ENCODE measurements around the gene ZIC4.

The ZIC4 gene

GRCh38 chr3:147404000-147404799, 2.1 kb downstream of the ZIC4 start:
- Histone ChIP-seq H3K9ac (ENCODE audit: low read length in 2 of 2) (no peak overlapping the region), H3K4me3 (ENCODE audit: low read length in 2 of 2) (no peak overlapping the region), H3K9me3 (ENCODE audit: control insufficient read depth in 2 of 2, low read length in 2 of 2) (peaks cover 0 to 3% of the 10 kb centered on the region in 2 donors), H3K36me3 (ENCODE audit: control insufficient read depth in 2 of 2, insufficient read depth in 2 of 2, low read length in 2 of 2) (no peaks in the 10 kb centered on the region), H3K27ac (ENCODE audit: low read length) (no peak overlapping the region), H3K4me1 (ENCODE audit: control insufficient read depth, insufficient read depth, low read length) (peaks cover 9% of the 10 kb centered on the region), H3K27me3 (ENCODE audit: control insufficient read depth in 1 of 2, insufficient read depth in 2 of 2, low read length in 2 of 2) (peaks cover 67 to 78% of the 10 kb centered on the region in 2 donors)

- peaks cover 67 to 77% of the 10 kb centered on the region in 2 donors for H3K27me3 ChIP-seq (ENCODE audit: control insufficient read depth in 1 of 2, insufficient read depth in 2 of 2, low read length in 2 of 2)
- H3K9me3 ChIP-seq (ENCODE audit: control insufficient read depth in 2 of 2, low read length in 2 of 2), result peaks cover 0 to 3% of the 10 kb centered on the region in 2 donors
- no peak overlapping the region for H3K9ac ChIP-seq (ENCODE audit: low read length in 2 of 2)
- no peaks in the 10 kb centered on the region for H3K36me3 ChIP-seq (ENCODE audit: control insufficient read depth in 2 of 2, insufficient read depth in 2 of 2, low read length in 2 of 2)
- H3K4me3 ChIP-seq (ENCODE audit: low read length in 2 of 2), result no peak overlapping the region
- no peak overlapping the region for H3K27ac ChIP-seq (ENCODE audit: low read length)
- H3K4me1 ChIP-seq (ENCODE audit: control insufficient read depth, insufficient read depth, low read length), result peaks cover 9% of the 10 kb centered on the region
Observed at GRCh38 chr3:147403511-147403910, 2.8 kb downstream of the ZIC4 start.

GRCh38 chr3:147402159-147402558, 4.2 kb downstream of the ZIC4 start:
- H3K4me3 ChIP-seq (ENCODE audit: low read length in 2 of 2), result no peak overlapping the region
- no peak overlapping the region for H3K27ac ChIP-seq (ENCODE audit: low read length)
- peaks cover 64 to 77% of the 10 kb centered on the region in 2 donors for H3K27me3 ChIP-seq (ENCODE audit: control insufficient read depth in 1 of 2, insufficient read depth in 2 of 2, low read length in 2 of 2)
- no peaks in the 10 kb centered on the region for H3K36me3 ChIP-seq (ENCODE audit: control insufficient read depth in 2 of 2, insufficient read depth in 2 of 2, low read length in 2 of 2)
- H3K9me3 ChIP-seq (ENCODE audit: control insufficient read depth in 2 of 2, low read length in 2 of 2), result peaks cover 0 to 3% of the 10 kb centered on the region in 2 donors
- H3K4me1 ChIP-seq (ENCODE audit: control insufficient read depth, insufficient read depth, low read length), result peaks cover 6% of the 10 kb centered on the region
- H3K9ac ChIP-seq (ENCODE audit: low read length in 2 of 2), result no peak overlapping the region

- Histone ChIP-seq H3K9ac (ENCODE audit: low read length in 2 of 2) (no peak overlapping the region), H3K27me3 (ENCODE audit: control insufficient read depth in 1 of 2, insufficient read depth in 2 of 2, low read length in 2 of 2) (peaks cover 61 to 77% of the 10 kb centered on the region in 2 donors), H3K4me3 (ENCODE audit: low read length in 2 of 2) (no peak overlapping the region), H3K4me1 (ENCODE audit: control insufficient read depth, insufficient read depth, low read length) (peaks cover 11% of the 10 kb centered on the region), H3K36me3 (ENCODE audit: control insufficient read depth in 2 of 2, insufficient read depth in 2 of 2, low read length in 2 of 2) (no peaks in the 10 kb centered on the region), H3K27ac (ENCODE audit: low read length) (no peak overlapping the region), H3K9me3 (ENCODE audit: control insufficient read depth in 2 of 2, low read length in 2 of 2) (peaks cover 0 to 3% of the 10 kb centered on the region in 2 donors)
Observed at GRCh38 chr3:147401421-147401820, 4.9 kb downstream of the ZIC4 start.

GRCh38 chr3:147400999-147401398, 5.3 kb downstream of the ZIC4 start:
- Histone ChIP-seq H3K27ac (ENCODE audit: low read length) (no peak overlapping the region), H3K4me1 (ENCODE audit: control insufficient read depth, insufficient read depth, low read length) (peaks cover 15% of the 10 kb centered on the region), H3K27me3 (ENCODE audit: control insufficient read depth in 1 of 2, insufficient read depth in 2 of 2, low read length in 2 of 2) (peaks cover 61 to 77% of the 10 kb centered on the region in 2 donors), H3K9ac (ENCODE audit: low read length in 2 of 2) (no peak overlapping the region), H3K4me3 (ENCODE audit: low read length in 2 of 2) (no peak overlapping the region), H3K36me3 (ENCODE audit: control insufficient read depth in 2 of 2, insufficient read depth in 2 of 2, low read length in 2 of 2) (no peaks in the 10 kb centered on the region), H3K9me3 (ENCODE audit: control insufficient read depth in 2 of 2, low read length in 2 of 2) (peaks cover 0 to 3% of the 10 kb centered on the region in 2 donors)

- Histone ChIP-seq H3K36me3 (ENCODE audit: control insufficient read depth in 2 of 2, insufficient read depth in 2 of 2, low read length in 2 of 2) (no peaks in the 10 kb centered on the region), H3K4me1 (ENCODE audit: control insufficient read depth, insufficient read depth, low read length) (peaks cover 18% of the 10 kb centered on the region), H3K4me3 (ENCODE audit: low read length in 2 of 2) (no peak overlapping the region), H3K27me3 (ENCODE audit: control insufficient read depth in 1 of 2, insufficient read depth in 2 of 2, low read length in 2 of 2) (peaks cover 61 to 77% of the 10 kb centered on the region in 2 donors), H3K9me3 (ENCODE audit: control insufficient read depth in 2 of 2, low read length in 2 of 2) (peaks cover 0 to 3% of the 10 kb centered on the region in 2 donors), H3K27ac (ENCODE audit: low read length) (no peak overlapping the region), H3K9ac (ENCODE audit: low read length in 2 of 2) (no peak overlapping the region)
Observed at GRCh38 chr3:147400111-147400510, 6.2 kb downstream of the ZIC4 start.

- Histone ChIP-seq H3K4me3 (ENCODE audit: low read length in 2 of 2) (no peak overlapping the region), H3K4me1 (ENCODE audit: control insufficient read depth, insufficient read depth, low read length) (peaks cover 21% of the 10 kb centered on the region), H3K9ac (ENCODE audit: low read length in 2 of 2) (no peak overlapping the region), H3K27me3 (ENCODE audit: control insufficient read depth in 1 of 2, insufficient read depth in 2 of 2, low read length in 2 of 2) (peaks cover 62 to 77% of the 10 kb centered on the region in 2 donors), H3K36me3 (ENCODE audit: control insufficient read depth in 2 of 2, insufficient read depth in 2 of 2, low read length in 2 of 2) (no peaks in the 10 kb centered on the region), H3K9me3 (ENCODE audit: control insufficient read depth in 2 of 2, low read length in 2 of 2) (peaks cover 0 to 3% of the 10 kb centered on the region in 2 donors), H3K27ac (ENCODE audit: low read length) (no peak overlapping the region)
Observed at GRCh38 chr3:147398813-147399534, 7.4 kb downstream of the ZIC4 start.

- H3K27ac ChIP-seq (ENCODE audit: low read length), result no peak overlapping the region
Observed at GRCh38 chr3:147397875-147398812, 8.2 kb downstream of the ZIC4 start.

GRCh38 chr3:147397155-147397874, 9.0 kb downstream of the ZIC4 start:
- Histone ChIP-seq H3K9ac (ENCODE audit: low read length in 2 of 2) (no peak overlapping the region), H3K9me3 (ENCODE audit: control insufficient read depth in 2 of 2, low read length in 2 of 2) (peaks cover 0 to 3% of the 10 kb centered on the region in 2 donors), H3K27me3 (ENCODE audit: control insufficient read depth in 1 of 2, insufficient read depth in 2 of 2, low read length in 2 of 2) (peaks cover 69 to 82% of the 10 kb centered on the region in 2 donors), H3K36me3 (ENCODE audit: control insufficient read depth in 2 of 2, insufficient read depth in 2 of 2, low read length in 2 of 2) (no peaks in the 10 kb centered on the region), H3K27ac (ENCODE audit: low read length) (no peak overlapping the region), H3K4me1 (ENCODE audit: control insufficient read depth, insufficient read depth, low read length) (peaks cover 34% of the 10 kb centered on the region), H3K4me3 (ENCODE audit: low read length in 2 of 2) (no peak overlapping the region)

More at GRCh38 chr3:147397875-147398812, 8.2 kb downstream of the ZIC4 start:
- no peak overlapping the region for H3K9ac ChIP-seq (ENCODE audit: low read length in 2 of 2)
- peaks cover 0 to 3% of the 10 kb centered on the region in 2 donors for H3K9me3 ChIP-seq (ENCODE audit: control insufficient read depth in 2 of 2, low read length in 2 of 2)
- H3K4me1 ChIP-seq (ENCODE audit: control insufficient read depth, insufficient read depth, low read length), result peaks cover 28% of the 10 kb centered on the region
- H3K27me3 ChIP-seq (ENCODE audit: control insufficient read depth in 1 of 2, insufficient read depth in 2 of 2, low read length in 2 of 2), result peaks cover 63 to 77% of the 10 kb centered on the region in 2 donors
- no peak overlapping the region for H3K4me3 ChIP-seq (ENCODE audit: low read length in 2 of 2)
- no peaks in the 10 kb centered on the region for H3K36me3 ChIP-seq (ENCODE audit: control insufficient read depth in 2 of 2, insufficient read depth in 2 of 2, low read length in 2 of 2)

- no peak overlapping the region for H3K27ac ChIP-seq (ENCODE audit: low read length)
Observed at GRCh38 chr3:147396712-147397046, 9.7 kb downstream of the ZIC4 start.

More at GRCh38 chr3:147396712-147397046, 9.7 kb downstream of the ZIC4 start:
- no peak overlapping the region for H3K9ac ChIP-seq (ENCODE audit: low read length in 2 of 2)
- H3K27me3 ChIP-seq (ENCODE audit: control insufficient read depth in 1 of 2, insufficient read depth in 2 of 2, low read length in 2 of 2), result peaks cover 72 to 89% of the 10 kb centered on the region in 2 donors
- H3K4me1 ChIP-seq (ENCODE audit: control insufficient read depth, insufficient read depth, low read length), result peaks cover 40% of the 10 kb centered on the region
- no peaks in the 10 kb centered on the region for H3K36me3 ChIP-seq (ENCODE audit: control insufficient read depth in 2 of 2, insufficient read depth in 2 of 2, low read length in 2 of 2)
- H3K4me3 ChIP-seq (ENCODE audit: low read length in 2 of 2), result no peak overlapping the region
- H3K9me3 ChIP-seq (ENCODE audit: control insufficient read depth in 2 of 2, low read length in 2 of 2), result peaks cover 0 to 3% of the 10 kb centered on the region in 2 donors

Data from stomach smooth muscle (tissue), 2 donors.